HG02840 (cell line): ENCODE data around the gene KRT3.

Source experiments
- ATAC-seq: cut with Tn5 transposase; IDR thresholded peaks from one replicate; pipeline ENCODE4 v1.9.1; 2021; ENCODE audit warnings: mild to moderate bottlenecking, moderate library complexity, moderate number of reproducible peaks; ENCODE audit not compliant: unreplicated experiment, low FRiP score

Gene KRT3

GRCh38 chr12:52828156-52828555 lies 32.2 kb upstream of the KRT3 start:
- no peak for ATAC-seq

GRCh38 chr12:52827499-52828090 lies 31.7 kb upstream of the KRT3 start:
- ATAC-seq = no peak

- ATAC-seq = no peak
These were observed 30.9 kb upstream of the KRT3 start for GRCh38 chr12:52826611-52827498.

GRCh38 chr12:52825961-52826360 lies 30.0 kb upstream of the KRT3 start:
- ATAC-seq = no peak

GRCh38 chr12:52824741-52825410 lies 29.0 kb upstream of the KRT3 start:
- no peak for ATAC-seq

GRCh38 chr12:52823761-52824450 lies 28.0 kb upstream of the KRT3 start:
- no peak for ATAC-seq

GRCh38 chr12:52822771-52823510 lies 27.0 kb upstream of the KRT3 start:
- ATAC-seq = no peak

- ATAC-seq = no peak
These were observed 26.1 kb upstream of the KRT3 start for GRCh38 chr12:52821826-52822660.

- no peak for ATAC-seq
These were observed 25.3 kb upstream of the KRT3 start for GRCh38 chr12:52821071-52821730.

GRCh38 chr12:52820521-52820920 lies 24.6 kb upstream of the KRT3 start:
- no peak for ATAC-seq

- no peak for ATAC-seq
These were observed 24.0 kb upstream of the KRT3 start for GRCh38 chr12:52819731-52820510.

- no peak for ATAC-seq
These were observed 23.0 kb upstream of the KRT3 start for GRCh38 chr12:52818887-52819420.

- ATAC-seq = no peak
These were observed 22.5 kb upstream of the KRT3 start for GRCh38 chr12:52818388-52818787.

- ATAC-seq = no peak
These were observed 21.9 kb upstream of the KRT3 start for GRCh38 chr12:52817699-52818238.

GRCh38 chr12:52817003-52817698 lies 21.2 kb upstream of the KRT3 start:
- no peak for ATAC-seq

GRCh38 chr12:52815676-52816588 lies 20.0 kb upstream of the KRT3 start:
- no peak for ATAC-seq
